Measurements from ENCODE around the gene RABGAP1.

- no peak for TF ChIP-seq EZH2 (IDR thresholded peaks at IDR 0.05; ENCODE audit: low read depth, unreplicated experiment)
- no peak for TF ChIP-seq CTCF (conservative IDR thresholded peaks at IDR 0.05; ENCODE audit: low read depth in 2 of 2)
- no peak for TF ChIP-seq REST (IDR thresholded peaks at IDR 0.05; ENCODE audit: unreplicated experiment)
- TF ChIP-seq POLR2AphosphoS5 (IDR thresholded peaks at IDR 0.05; ENCODE audit: low read depth) = no peak
- TF ChIP-seq JUNB (IDR thresholded peaks at IDR 0.05; ENCODE audit: unreplicated experiment) = no peak
- no peak for TF ChIP-seq ETS1 (IDR thresholded peaks at IDR 0.05)
- TF ChIP-seq CREB1 (CRISPR knock-in tag; IDR thresholded peaks at IDR 0.05; ENCODE audit: low read depth) = no peak
- no peak for TF ChIP-seq NANOG (IDR thresholded peaks at IDR 0.05; ENCODE audit: borderline replicate concordance)
Measured at GRCh38 chr9:123120953-123121352, 180.1 kb downstream of the RABGAP1 start.

All from GM23338 (cell line).